DOHH2 (cell line): Measurements from ENCODE around the gene TYW1.
"Not testable (repeated sequence)": the region's sequence is repeated elsewhere in the genome, so short reads cannot be mapped to it uniquely, and the experiment has no call there.

ENCODE experiments used
- H3F3A ChIP-seq: fragments of 200-600 bp; sonication (generic), shearing (Covaris generic); 2 replicates; pipeline ENCODE4 v1.6.0; 2016; ENCODE audit warnings: antibody characterized with exemption, mild to moderate bottlenecking; ENCODE audit not compliant: control insufficient read depth, insufficient read depth
- H3K27ac ChIP-seq: fragments of 200-600 bp; sonication (generic); 2 replicates; pipeline ENCODE4 v1.5.1; 2014; ENCODE audit warnings: low read depth, mild to moderate bottlenecking, low read length, moderate library complexity
- H3K27me3 ChIP-seq: fragments of 200-600 bp; sonication (generic); 2 replicates; pipeline ENCODE4 v1.6.1; 2014; ENCODE audit warnings: mild to moderate bottlenecking, low read length, mixed read lengths; ENCODE audit not compliant: control insufficient read depth
- H3K36me3 ChIP-seq: fragments of 200-600 bp; sonication (generic); 2 replicates; pipeline ENCODE4 v1.6.1; 2014; ENCODE audit warnings: mild to moderate bottlenecking, low read length, moderate library complexity, mixed read lengths; ENCODE audit not compliant: control insufficient read depth
- H3K4me1 ChIP-seq: fragments of 200-600 bp; sonication (generic); 2 replicates; pipeline ENCODE4 v1.6.1; 2014; ENCODE audit warnings: mild to moderate bottlenecking, low read length, mixed read lengths; ENCODE audit not compliant: control insufficient read depth
- H3K4me2 ChIP-seq: fragments of 200-600 bp; sonication (generic); 2 replicates; pipeline ENCODE4 v1.6.0; 2014; ENCODE audit warnings: mild to moderate bottlenecking, low read length, moderate library complexity
- H3K4me3 ChIP-seq: fragments of 200-600 bp; sonication (generic); 2 replicates; pipeline ENCODE4 v1.5.1; 2014; ENCODE audit warnings: mild to moderate bottlenecking, low read length, mixed read lengths
- H3K79me2 ChIP-seq: fragments of 200-600 bp; sonication (generic); 2 replicates; pipeline ENCODE4 v1.6.1; 2014; ENCODE audit warnings: mild to moderate bottlenecking, low read length, mixed read lengths; ENCODE audit not compliant: control insufficient read depth
- H3K9me2 ChIP-seq: fragments of 200-600 bp; sonication (generic); replicated peaks from 2 replicates; pipeline ENCODE4 v1.6.1; 2014; ENCODE audit warnings: mild to moderate bottlenecking, low read length, mixed read lengths; ENCODE audit not compliant: control insufficient read depth
- H3K9me3 ChIP-seq: fragments of 200-600 bp; sonication (generic); 2 replicates; pipeline ENCODE4 v1.6.1; 2014; ENCODE audit warnings: antibody characterized with exemption, low read length, mixed read lengths; ENCODE audit not compliant: control insufficient read depth, insufficient read depth
- H4K20me1 ChIP-seq: fragments of 200-600 bp; sonication (generic); 2 replicates; pipeline ENCODE4 v1.6.0; 2014; ENCODE audit warnings: low read depth, mild to moderate bottlenecking, antibody characterized with exemption, low read length, moderate library complexity; ENCODE audit not compliant: control insufficient read depth, insufficient read depth
- CTCF ChIP-seq: fragments of 200-600 bp; sonication (generic); IDR thresholded peaks from one replicate; pipeline ENCODE4 v1.5.1; 2014; ENCODE audit warnings: antibody characterized with exemption, mild to moderate bottlenecking, low read depth, low read length; ENCODE audit not compliant: poor library complexity, severe bottlenecking
- EZH2phosphoT487 ChIP-seq: fragments of 200-600 bp; sonication (generic); IDR thresholded peaks from 2 replicates; pipeline ENCODE4 v1.6.1; 2017; ENCODE audit warnings: borderline replicate concordance, mild to moderate bottlenecking, antibody characterized with exemption, low read length, moderate library complexity, mixed read lengths

The TYW1 gene

GRCh38 chr7:67196176-67196575 is 199.5 kb downstream of the TYW1 start:
- H3K4me1 ChIP-seq, H3K9me2 ChIP-seq, H3K79me2 ChIP-seq, H3K4me2 ChIP-seq, H3K9me3 ChIP-seq, H4K20me1 ChIP-seq, H3K27me3 ChIP-seq, H3K4me3 ChIP-seq, H3K27ac ChIP-seq, H3F3A ChIP-seq, H3K36me3 ChIP-seq: not testable (repeated sequence)

- not testable (repeated sequence) for H3K9me3 ChIP-seq, H3K4me2 ChIP-seq, H3K36me3 ChIP-seq, H3K4me3 ChIP-seq, H3F3A ChIP-seq, H3K27me3 ChIP-seq, H3K27ac ChIP-seq, H3K9me2 ChIP-seq, H4K20me1 ChIP-seq, H3K4me1 ChIP-seq, H3K79me2 ChIP-seq
Measured at GRCh38 chr7:67198865-67199526, 202.4 kb downstream of the TYW1 start.

GRCh38 chr7:67205772-67206171 is 209.1 kb downstream of the TYW1 start:
- not testable (repeated sequence) for H3K9me2 ChIP-seq, H3K27me3 ChIP-seq, H3K79me2 ChIP-seq, H3F3A ChIP-seq, H3K4me3 ChIP-seq, H3K4me2 ChIP-seq, H4K20me1 ChIP-seq, H3K27ac ChIP-seq, H3K4me1 ChIP-seq, H3K36me3 ChIP-seq, H3K9me3 ChIP-seq

- no peaks in the 10 kb centered on the region for H3F3A ChIP-seq
- H3K4me3 ChIP-seq, result no peak overlapping the region
- no peaks in the 10 kb centered on the region for H3K9me2 ChIP-seq
- H3K27ac ChIP-seq, result no peak overlapping the region
- 0 out of 2 replicates have a peak, but pooled peaks cover 3% of the 10 kb centered on the region for H3K36me3 ChIP-seq
- H3K4me1 ChIP-seq, result peaks cover 3% of the 10 kb centered on the region; the same call in 1 of the 2 replicates
- no peaks in the 10 kb centered on the region for H3K27me3 ChIP-seq
- no peaks in the 10 kb centered on the region for H4K20me1 ChIP-seq
- H3K79me2 ChIP-seq, result no peaks in the 10 kb centered on the region
- no peaks in the 10 kb centered on the region for H3K9me3 ChIP-seq
- H3K4me2 ChIP-seq, result no peak overlapping the region
- TF ChIP-seq EZH2phosphoT487 (no peak), CTCF (no peak)
Measured at GRCh38 chr7:67206452-67206851, 209.8 kb downstream of the TYW1 start.

GRCh38 chr7:67208656-67209055 is 212.0 kb downstream of the TYW1 start:
- not testable (repeated sequence) for H3K9me2 ChIP-seq

More at GRCh38 chr7:67208656-67209055, 212.0 kb downstream of the TYW1 start:
- H3K36me3 ChIP-seq, H3K9me3 ChIP-seq, H3K4me3 ChIP-seq, H3F3A ChIP-seq, H3K27ac ChIP-seq, H3K4me2 ChIP-seq, H3K4me1 ChIP-seq, H3K79me2 ChIP-seq, H3K27me3 ChIP-seq, H4K20me1 ChIP-seq: not testable (repeated sequence)
